Non-pigmented ciliary epithelial cell (primary cell): Measurements from ENCODE around the gene PEX7.
"Not testable (repeated sequence)": the region's sequence is repeated elsewhere in the genome, so short reads cannot be mapped to it uniquely, and the experiment has no call there.

Experiments used
- DNase-seq: peaks from one replicate; pipeline ENCODE4 v3.0.0-alpha.2; 2010; ENCODE audit warnings: low read depth

The PEX7 gene

DNA sequence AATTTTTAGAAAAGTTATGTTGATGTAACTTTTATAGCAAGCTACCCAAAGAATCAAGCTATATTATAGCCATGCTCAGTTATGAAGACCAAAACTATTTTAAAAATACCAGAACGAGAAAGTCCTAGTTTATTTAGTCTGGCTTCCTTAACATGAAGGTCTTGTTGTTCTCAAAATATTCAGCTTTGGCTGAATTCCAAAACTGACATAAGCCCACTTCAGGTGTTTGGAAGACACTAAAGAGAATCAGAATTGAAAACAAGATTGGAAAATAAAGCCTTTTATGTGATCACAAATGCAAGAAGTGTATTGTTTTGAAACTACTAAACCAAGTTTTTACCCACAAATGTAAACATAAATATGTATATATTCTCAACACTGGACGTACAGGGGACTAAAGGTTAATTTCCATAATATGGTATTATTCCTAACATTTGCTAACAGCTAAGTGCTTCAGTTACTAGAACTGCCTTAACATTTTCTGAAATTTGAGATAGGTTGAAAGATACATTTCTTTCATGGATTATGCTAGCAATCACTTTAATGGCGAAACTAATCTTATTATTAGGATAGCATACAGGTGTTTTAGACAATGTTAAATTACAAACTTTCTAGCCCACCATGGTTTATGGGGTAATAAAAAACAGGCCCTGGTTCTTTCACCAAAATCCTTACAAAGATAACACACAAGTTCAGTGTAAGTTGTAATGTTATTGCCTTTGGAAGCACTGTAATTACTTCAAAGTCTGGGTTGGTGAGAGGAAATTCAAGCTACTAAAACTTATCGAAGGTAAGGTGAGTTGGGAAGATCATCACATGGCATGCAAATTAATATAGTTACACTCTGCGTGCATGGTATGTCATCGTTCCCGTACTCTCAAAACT, 31.7 kb upstream of the PEX7 start:
- no peak for DNase-seq

DNA sequence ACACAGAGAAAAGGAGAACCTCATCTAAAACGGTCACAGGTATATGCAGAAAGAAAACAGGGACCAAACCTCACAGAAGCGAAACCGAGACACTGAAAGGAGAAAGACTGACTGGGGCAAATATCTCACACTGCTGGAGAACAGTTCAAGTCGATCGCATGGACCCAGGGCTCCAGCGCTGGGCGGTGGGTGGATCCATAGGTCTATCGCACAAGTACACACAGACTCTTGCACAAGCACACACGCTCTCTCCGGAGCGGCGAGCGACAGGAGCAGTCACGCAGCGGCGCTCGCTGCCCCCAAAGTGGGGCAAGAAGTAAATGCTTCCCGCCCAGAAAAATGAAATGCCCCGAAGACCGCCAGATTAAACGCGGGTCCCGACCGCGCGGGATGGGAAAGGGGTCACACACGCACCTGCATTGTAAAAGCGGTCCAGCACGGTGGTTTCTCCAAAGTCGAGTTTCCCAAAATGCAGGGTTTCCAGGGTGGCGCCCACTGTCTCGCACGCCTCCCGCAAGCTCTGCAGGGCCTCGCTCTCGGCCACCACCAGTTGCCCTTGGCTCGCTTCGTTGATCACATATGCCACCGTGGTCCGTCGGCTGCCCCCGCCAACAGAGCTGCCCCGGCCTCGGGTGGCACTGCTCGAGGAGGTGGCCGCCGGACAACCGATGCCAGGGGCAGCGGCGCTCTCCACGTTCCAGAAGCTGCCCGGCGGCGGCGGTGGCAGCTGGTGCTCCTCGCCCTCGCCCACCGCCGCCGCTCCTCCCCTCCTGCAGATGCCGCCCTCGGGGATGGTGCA, 30.9 kb upstream of the PEX7 start:
- no peak for DNase-seq

DNA sequence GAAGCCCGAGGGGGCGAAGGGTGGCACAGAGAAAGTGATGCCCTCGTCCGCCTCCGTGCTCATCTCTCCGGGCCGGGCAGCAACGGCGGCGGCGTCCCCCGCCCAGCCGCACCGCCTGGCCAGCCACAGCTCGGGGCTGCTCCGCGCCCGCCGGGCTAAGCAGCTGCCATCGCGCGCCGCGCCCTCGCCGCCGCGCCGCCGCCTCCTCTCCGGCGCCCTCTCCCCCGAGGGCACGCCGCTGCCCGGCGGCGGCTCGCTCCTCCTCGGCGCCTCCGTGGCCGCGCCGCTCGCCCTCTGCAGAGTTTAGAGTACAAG, 30.3 kb upstream of the PEX7 start:
- no peak for DNase-seq

- no peak for DNase-seq
Measured at GRCh38 chr6:136792410-136793262, 29.8 kb upstream of the PEX7 start, which contains the start of gene MAP3K5. Gene MAP3K5, minus strand, starts transcription at chr6:136792477. Its CDS starts 320 bp downstream, at chr6:136792157.

DNA sequence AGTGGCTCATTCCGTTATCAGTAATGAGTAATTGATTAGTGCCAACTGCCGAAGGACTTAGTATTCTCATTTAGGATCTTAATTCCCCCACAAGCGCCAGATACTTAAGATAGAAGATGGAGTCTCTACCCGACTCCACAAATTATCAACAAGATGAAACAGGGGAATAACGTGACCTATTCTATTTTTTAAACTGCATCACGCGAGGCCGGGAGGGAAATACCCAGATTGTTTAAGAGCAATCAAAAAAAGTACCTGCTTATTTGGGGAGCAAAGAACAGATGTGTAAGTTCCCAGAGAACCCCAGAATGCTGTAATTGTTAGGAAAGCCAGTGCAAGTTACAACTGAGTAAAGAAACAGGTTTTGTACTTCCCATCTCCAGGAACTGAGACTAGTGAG, 29.0 kb upstream of the PEX7 start:
- DNase-seq = no peak

- DNase-seq = no peak
Measured at GRCh38 chr6:136795386-136795785, 27.0 kb upstream of the PEX7 start.

- DNase-seq = no peak
Measured at GRCh38 chr6:136795996-136796395, 26.4 kb upstream of the PEX7 start.

DNA sequence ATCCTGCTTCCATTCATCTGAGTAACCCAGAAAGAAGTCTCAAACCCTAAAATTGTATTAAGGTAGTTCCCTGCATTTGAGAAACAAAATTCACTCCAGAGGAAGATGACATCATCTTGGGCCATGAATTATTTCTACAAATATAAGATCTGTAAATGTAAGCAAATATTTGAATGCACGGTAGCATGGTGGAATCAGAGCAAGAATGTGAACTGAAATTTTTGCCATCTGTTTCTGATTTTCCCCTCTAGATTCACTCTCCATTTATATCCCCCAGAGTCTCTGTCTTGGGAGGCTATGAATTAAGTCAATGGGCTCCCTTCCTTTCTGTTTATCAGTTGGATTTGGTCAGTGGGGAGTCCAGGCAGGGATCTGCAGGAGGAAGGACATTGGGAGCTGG, 24.3 kb upstream of the PEX7 start:
- no peak for DNase-seq

- DNase-seq = no peak
Measured at GRCh38 chr6:136801581-136801980, 20.8 kb upstream of the PEX7 start.

DNA sequence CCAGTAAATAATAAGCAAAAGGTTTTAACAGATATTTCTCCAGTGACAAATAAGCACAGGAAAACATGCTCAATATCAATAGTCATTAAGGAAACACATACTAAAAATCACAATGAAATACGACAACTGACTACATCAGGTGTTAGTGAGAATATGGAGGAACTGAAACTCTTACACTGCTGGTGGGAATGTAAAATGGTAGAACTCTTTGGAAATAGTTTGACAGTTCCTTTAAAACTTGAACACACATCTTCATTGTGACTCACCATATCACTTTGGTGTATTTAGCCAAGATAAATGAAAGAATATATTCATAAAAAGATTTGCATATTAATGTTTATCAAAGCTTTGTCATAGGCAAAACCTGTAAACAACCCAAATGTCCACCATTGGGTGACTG, 18.8 kb upstream of the PEX7 start:
- DNase-seq = no peak

DNA sequence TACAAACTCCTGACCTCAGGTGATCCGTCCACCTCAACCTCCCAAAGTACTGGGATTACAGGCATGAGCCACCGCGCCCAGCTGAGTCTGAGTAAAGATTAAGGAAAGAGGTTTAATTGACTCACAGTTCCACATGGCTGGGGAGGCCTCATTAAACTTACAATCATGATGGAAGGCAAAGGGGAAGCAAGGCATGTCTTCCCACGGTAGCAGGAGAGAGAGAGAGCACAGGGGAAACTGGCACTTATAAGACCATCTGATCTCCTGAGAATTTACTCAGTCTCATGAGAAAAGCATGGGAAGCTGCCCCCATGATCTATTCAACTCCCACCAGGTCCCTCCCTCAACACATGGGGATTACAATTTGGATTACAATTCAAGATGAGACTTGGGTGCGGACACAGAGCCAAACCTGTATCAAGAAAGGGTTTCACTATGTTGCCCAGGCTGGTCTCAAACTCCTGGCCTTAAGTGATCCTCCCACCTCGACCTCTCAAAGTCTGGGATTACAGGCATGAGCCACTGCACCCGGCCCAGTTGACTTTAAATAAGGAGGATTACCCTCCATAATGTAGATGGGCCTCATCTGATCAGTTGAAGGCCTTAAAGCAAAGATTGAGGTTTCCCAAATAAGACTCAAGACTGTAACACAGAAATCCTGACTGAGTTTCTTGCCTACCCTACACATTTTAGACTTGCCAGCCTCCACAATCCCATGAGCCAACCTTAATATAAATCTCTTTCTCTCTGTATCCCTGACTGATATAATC, 13.1 kb upstream of the PEX7 start:
- no peak for DNase-seq

DNA sequence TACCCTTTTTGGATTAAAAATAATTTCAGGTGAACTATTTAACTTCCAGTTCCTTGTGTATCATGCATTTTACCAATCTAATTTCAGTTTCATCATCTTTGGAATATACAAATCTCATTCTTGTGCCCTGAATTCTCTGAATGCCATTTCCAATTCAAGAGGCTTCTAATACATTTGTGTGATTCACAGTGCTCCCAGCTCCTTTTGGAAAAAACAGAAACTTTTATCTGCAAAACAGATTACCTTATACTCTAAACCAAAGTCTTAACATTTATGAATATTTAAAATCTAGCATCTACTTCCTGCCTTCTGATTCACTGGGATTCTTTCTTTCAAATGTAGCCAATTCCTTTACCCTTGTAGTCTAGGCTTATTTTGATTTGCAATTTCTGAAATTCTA, 11.1 kb upstream of the PEX7 start:
- DNase-seq = no peak

GRCh38 chr6:136812174-136812573, 10.2 kb upstream of the PEX7 start:
- DNase-seq = no peak

DNA sequence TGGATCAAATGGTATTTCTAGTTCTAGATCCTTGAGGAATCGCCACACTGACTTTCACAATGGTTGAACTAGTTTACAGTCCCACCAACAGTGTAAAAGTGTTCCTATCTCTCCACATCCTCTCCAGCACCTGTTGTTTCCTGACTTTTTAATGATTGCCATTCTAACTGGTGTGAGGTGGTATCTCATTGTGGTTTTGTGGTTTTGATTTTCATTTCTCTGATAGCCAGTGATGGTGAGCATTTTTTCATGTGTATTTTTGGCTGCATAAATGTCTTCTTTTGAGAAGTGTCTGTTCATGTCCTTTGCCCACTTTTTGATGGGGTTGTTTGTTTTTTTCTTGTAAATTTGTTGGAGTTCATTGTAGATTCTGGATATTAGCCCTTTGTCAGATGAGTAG, 6.8 kb upstream of the PEX7 start:
- DNase-seq = not testable (repeated sequence)

GRCh38 chr6:136816656-136817055, 5.7 kb upstream of the PEX7 start:
- no peak for DNase-seq

DNA sequence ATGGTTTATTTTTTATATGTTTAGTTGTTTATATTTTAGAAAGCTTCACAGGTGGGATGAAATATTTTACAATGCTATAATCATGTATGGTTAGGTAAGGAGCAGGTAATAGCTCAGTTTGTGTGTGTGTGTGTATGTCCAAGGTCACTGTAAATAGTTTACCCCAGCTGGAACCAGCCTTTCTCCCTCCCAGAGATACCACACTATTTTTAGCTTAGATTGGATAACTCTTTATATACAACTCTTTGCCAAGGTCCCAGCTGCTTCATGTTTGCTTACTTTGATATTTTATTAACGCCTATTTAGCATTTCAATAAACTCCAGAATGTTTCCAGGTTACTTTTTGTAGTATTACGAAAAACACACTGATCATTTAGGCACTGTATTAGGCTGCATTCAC, 1.8 kb upstream of the PEX7 start:
- DNase-seq = no peak

GRCh38 chr6:136822046-136822375, 381 bp upstream of the PEX7 start:
- DNase-seq = no peak

DNA sequence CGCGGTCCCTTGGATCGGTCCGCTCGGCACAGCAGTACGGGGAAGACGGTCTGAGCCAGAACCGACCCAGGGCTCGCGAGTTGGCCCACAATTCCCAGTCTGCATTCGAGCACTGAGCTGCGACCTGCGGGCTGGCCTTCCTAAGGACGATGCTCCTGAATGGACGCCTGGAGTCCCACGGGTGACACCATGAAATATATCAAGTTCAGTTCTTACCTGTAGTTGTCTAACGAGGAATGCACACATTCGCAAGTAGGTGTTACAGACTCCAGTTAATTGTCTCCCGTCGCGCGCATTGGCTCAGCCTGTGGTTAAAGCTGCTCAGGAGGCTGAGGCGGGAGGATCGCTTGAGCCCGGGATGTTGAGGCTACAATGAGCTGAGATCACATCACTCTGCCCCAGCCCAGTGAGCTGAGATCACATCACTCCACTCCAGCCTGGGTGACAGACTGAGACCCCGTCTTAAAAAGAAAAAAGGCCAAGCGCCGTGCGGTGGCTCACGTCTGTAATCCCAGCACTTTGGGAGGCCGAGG, 802 bp downstream of the PEX7 start:
- DNase-seq = no peak

DNA sequence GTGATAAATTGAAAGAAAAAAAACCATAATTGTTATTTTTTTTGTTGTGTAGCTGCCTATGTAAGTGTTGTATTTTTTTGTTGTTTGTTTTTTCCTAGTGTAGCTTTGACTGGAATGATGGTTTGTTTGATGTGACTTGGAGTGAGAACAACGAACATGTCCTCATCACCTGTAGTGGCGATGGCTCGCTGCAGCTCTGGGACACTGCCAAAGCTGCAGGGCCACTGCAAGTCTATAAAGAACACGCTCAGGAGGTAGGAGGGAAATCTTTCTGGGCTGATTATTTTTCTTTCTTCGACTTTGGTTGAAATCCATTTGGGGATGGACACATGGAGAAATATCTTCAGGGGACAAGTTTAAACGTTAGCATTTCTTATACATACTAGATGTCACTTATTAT, 3.8 kb downstream of the PEX7 start:
- DNase-seq = no peak

DNA sequence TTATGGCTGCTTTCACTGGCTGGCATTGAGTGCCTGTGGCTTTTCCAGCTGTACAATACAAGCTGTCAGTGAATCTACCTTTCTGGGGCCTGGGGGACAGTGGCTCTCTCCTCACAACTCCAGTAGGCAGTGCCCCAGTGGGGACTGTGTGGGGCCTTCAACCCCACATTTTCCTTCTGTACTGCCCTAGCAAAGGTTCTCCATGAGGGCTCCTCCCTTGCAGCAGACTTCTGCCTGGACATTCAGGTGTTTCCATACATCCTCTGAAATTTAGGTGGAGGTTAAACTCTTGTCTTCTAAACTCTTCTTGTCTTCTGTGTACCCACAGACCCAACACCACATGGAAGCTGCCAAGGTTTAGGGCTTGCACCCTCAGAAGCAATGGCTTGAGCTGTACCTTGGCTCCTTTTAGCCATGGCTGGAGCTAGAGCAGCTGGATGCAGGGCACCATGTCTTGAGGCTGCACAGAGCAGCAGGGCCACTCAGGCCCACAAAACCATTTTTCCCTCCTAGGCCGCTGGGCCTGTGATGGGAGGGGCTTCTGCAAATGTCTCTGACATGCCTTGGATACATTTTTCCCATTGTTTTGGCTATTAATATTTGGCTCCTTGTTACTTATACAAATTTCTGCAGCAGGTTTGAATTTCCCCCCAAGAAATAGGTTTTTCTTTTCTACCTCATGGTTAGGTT, 9.6 kb downstream of the PEX7 start:
- no peak for DNase-seq
